HG02970 (cell line): Measurements from ENCODE around the gene C2CD4D.
"Not testable (repeated sequence)": the region's sequence is repeated elsewhere in the genome, so short reads cannot be mapped to it uniquely, and the experiment has no call there.

Experiments used
- ATAC-seq: cut with Tn5 transposase; IDR thresholded peaks from one replicate; pipeline ENCODE4 v1.9.1; 2021; ENCODE audit warnings: mild to moderate bottlenecking, moderate library complexity, moderate number of reproducible peaks; ENCODE audit not compliant: unreplicated experiment, low FRiP score

C2CD4D gene

GRCh38 chr1:151839457-151840403 is at the start of gene C2CD4D:
C2CD4D (minus strand) TSS chr1:151839820; CDS start chr1:151838989, 831 bp downstream.
- ATAC-seq = no peak

GRCh38 chr1:151888972-151889570 is 49.5 kb upstream of the C2CD4D start:
- ATAC-seq = no peak

GRCh38 chr1:151887028-151887427 is 47.4 kb upstream of the C2CD4D start:
- ATAC-seq = no peak

- ATAC-seq = no peak
Measured at GRCh38 chr1:151885479-151885878, 45.9 kb upstream of the C2CD4D start.

- ATAC-seq = not testable (repeated sequence)
Measured at GRCh38 chr1:151884879-151885278, 45.3 kb upstream of the C2CD4D start.

GRCh38 chr1:151884445-151884844 is 44.8 kb upstream of the C2CD4D start:
- ATAC-seq = not testable (repeated sequence)

- not testable (repeated sequence) for ATAC-seq
Measured at GRCh38 chr1:151883898-151884297, 44.3 kb upstream of the C2CD4D start.

GRCh38 chr1:151882918-151883317 is 43.3 kb upstream of the C2CD4D start:
- ATAC-seq = not testable (repeated sequence)

GRCh38 chr1:151882466-151882865 is 42.8 kb upstream of the C2CD4D start:
- no peak for ATAC-seq

- ATAC-seq = no peak
Measured at GRCh38 chr1:151881479-151881878, 41.9 kb upstream of the C2CD4D start.

- no peak for ATAC-seq
Measured at GRCh38 chr1:151875419-151876097, 35.9 kb upstream of the C2CD4D start.

- ATAC-seq = not testable (repeated sequence)
Measured at GRCh38 chr1:151872776-151873175, 33.2 kb upstream of the C2CD4D start.

- no peak for ATAC-seq
Measured at GRCh38 chr1:151871284-151872030, 31.8 kb upstream of the C2CD4D start.

GRCh38 chr1:151868486-151868885 is 28.9 kb upstream of the C2CD4D start:
- ATAC-seq = no peak

- ATAC-seq = no peak
Measured at GRCh38 chr1:151867765-151868411, 28.3 kb upstream of the C2CD4D start.

GRCh38 chr1:151867321-151867720 is 27.7 kb upstream of the C2CD4D start:
- ATAC-seq = no peak

- no peak for ATAC-seq
Measured at GRCh38 chr1:151864411-151864810, 24.8 kb upstream of the C2CD4D start.

GRCh38 chr1:151862604-151863003 is 23.0 kb upstream of the C2CD4D start:
- no peak for ATAC-seq

- ATAC-seq = no peak
Measured at GRCh38 chr1:151860504-151861187, 21.0 kb upstream of the C2CD4D start.
